Fibroblast of the aortic adventitia (primary cell): ENCODE measurements around the gene DTWD2. TPM values are rescaled to one million over a fixed set of nuclear protein-coding genes. Genes with fewer than 3 reads are reported as not detected.

Source experiments
- DNase-seq: peaks from one replicate; pipeline ENCODE4 v3.0.0-alpha.2; 2010; ENCODE audit warnings: low read depth
- H3K4me3 ChIP-seq: 2 replicates; pipeline ENCODE4 v1.5.1; 2011; ENCODE audit warnings: low read depth, mild to moderate bottlenecking, control low read depth, low read length, moderate library complexity
- CTCF ChIP-seq: IDR thresholded peaks from 2 replicates; pipeline ENCODE4 v1.5.1; 2011; ENCODE audit warnings: mild to moderate bottlenecking, low read length, control low read depth, inconsistent platforms; ENCODE audit not compliant: insufficient read depth
- total RNA-seq: library from RNA; depleted of rRNA; stranded (reverse); fragments of >200 nt; gene quantifications from 2 replicates; pipeline ENCODE4 v1.2.3, GENCODE V29; 2012; ENCODE audit warnings: low replicate concordance

Gene DTWD2
- total RNA-seq, 1 donor, result 7.7 TPM

DNA sequence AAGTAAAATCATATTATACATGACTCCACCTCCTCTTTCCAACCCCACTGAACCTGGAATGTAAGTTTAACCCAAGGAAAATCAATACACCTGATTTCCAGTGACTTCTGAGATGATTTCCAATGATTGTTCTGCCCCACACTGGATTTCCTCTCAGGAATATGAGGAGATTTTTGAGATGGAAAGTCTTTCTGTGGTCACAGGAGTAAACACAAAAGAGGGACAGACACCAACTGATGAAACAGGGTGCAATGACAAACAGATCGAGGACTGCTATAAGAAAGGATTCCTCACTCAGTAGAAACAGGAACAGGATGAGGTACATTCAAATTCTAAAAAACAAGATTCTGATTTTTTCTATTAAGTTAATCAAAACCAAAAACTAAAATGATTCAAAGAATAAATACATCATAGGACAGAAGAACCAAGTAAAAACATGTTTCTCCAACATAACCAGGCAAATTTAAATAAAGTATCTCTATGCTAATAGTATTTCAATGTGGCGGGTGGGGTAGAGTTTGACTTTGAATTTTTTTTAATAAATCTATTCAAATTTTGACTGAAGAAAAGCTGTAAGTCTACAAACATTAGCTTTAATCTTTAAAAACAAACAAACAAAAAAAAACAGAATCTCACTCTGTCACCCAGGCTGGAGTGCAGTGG, 42.1 kb downstream of the DTWD2 start:
- no peak overlapping the region for H3K4me3 ChIP-seq
- no peak for TF ChIP-seq CTCF
- no peak for DNase-seq

- DNase-seq, result peak; percentile 9
- TF ChIP-seq CTCF, result no peak
- H3K4me3 ChIP-seq, result no peak overlapping the region
Observed at GRCh38 chr5:118937393-118938061, 50.8 kb downstream of the DTWD2 start.

DNA sequence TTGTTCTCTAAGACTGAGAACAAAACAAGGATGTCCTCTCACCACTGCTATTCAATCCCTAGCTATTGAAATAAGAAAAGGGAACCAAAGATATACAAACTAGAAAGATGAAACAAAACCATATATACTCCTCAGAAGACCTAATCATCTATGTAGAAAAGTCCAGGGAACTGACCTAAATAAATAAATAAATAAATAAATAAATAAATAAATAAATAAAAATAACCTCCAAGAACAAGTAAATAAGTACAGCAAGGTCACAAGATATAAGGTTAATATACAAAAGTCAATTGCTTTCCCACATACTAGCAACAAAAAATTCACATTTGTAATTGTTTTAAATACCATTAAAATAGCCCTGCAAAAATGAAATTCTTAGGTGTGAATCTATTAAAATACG, 54.6 kb downstream of the DTWD2 start:
- no peak for DNase-seq
- no peak overlapping the region for H3K4me3 ChIP-seq
- TF ChIP-seq CTCF, result no peak

DNA sequence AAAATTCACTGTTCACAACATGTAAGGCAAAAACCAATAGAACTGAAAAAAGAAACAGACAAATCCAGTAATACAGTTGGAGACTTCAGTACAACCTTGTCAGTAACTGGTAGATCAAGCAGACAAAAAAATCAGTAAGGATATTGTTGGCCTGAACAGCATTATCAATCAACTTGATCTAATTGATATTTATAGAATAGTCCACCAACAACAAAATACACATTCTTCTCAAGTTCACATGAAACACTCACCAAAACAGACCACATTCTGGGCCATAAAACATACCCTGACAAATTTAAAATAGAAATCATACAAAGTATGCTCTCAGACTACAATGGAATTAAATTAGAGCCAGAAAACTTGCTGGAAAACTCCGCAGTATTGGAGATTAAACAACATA, 56.8 kb downstream of the DTWD2 start:
- DNase-seq, result no peak
- no peak overlapping the region for H3K4me3 ChIP-seq
- no peak for TF ChIP-seq CTCF

DNA sequence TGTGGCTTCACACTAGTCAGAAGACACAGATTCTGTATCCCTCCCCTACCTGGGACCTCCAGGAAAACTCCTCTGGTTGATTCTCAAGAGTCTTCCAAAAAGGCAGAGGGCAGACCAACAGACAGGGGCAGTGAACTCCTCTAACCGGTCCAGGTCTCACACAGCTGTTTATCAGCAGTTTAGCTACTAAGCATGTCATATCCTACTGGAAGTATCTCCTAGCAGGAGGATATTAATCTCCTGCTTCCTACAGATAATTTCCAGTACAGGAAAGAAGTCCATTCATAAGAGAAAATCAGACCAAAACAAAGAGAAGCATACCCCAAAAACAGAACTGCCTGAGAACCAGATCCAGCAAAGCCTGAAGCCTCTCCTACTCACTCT, 64.3 kb downstream of the DTWD2 start:
- no peak for TF ChIP-seq CTCF
- DNase-seq, result no peak
- H3K4me3 ChIP-seq, result no peak overlapping the region

- H3K4me3 ChIP-seq, result no peak overlapping the region
- no peak for TF ChIP-seq CTCF
- DNase-seq, result no peak
Observed at GRCh38 chr5:118923295-118924005, 64.9 kb downstream of the DTWD2 start.
